Mesendoderm (in vitro differentiated cells): ENCODE results near the gene DSG4. TPM values are rescaled to one million over a fixed set of nuclear protein-coding genes. Genes with fewer than 3 reads are reported as not detected.
"Not testable (repeated sequence)": the region's sequence is repeated elsewhere in the genome, so short reads cannot be mapped to it uniquely, and the experiment has no call there.

Experiments used
- DNase-seq: peaks from one replicate; pipeline ENCODE4 v3.0.0; 2013
- H2AK5ac ChIP-seq: 2 replicates; pipeline ENCODE4 v1.6.1; 2013; ENCODE audit warnings: low read length, inconsistent platforms
- H2BK120ac ChIP-seq: 2 replicates; pipeline ENCODE4 v1.6.1; 2013; ENCODE audit warnings: low read depth, mild to moderate bottlenecking, low read length, moderate library complexity, mixed read lengths
- H2BK15ac ChIP-seq: replicated peaks from 2 replicates; pipeline ENCODE4 v1.6.1; 2013; ENCODE audit warnings: low read depth, mild to moderate bottlenecking, moderate library complexity
- H2BK5ac ChIP-seq: 2 replicates; pipeline ENCODE4 v1.6.1; 2013; ENCODE audit warnings: low read length, inconsistent platforms
- H3K18ac ChIP-seq: 2 replicates; pipeline ENCODE4 v1.6.1; 2013; ENCODE audit warnings: mild to moderate bottlenecking, low read length, mixed read lengths
- H3K23ac ChIP-seq: one replicate; pipeline ENCODE4 v1.6.1; 2013; ENCODE audit warnings: low read length
- H3K27ac ChIP-seq: 2 replicates; pipeline ENCODE4 v1.5.1; 2013; ENCODE audit warnings: low read depth, mild to moderate bottlenecking, inconsistent platforms, low read length, moderate library complexity
- H3K27me3 ChIP-seq: 2 replicates; pipeline ENCODE4 v1.6.1; 2013; ENCODE audit warnings: low read length, control low read depth, mild to moderate bottlenecking, inconsistent platforms; ENCODE audit not compliant: insufficient read depth, poor library complexity
- H3K36me3 ChIP-seq: 2 replicates; pipeline ENCODE4 v1.6.1; 2013; ENCODE audit warnings: low read length, inconsistent platforms; ENCODE audit not compliant: control insufficient read depth, insufficient read depth
- H3K4ac ChIP-seq: one replicate; pipeline ENCODE4 v1.6.1; 2013; ENCODE audit warnings: low read depth, mild to moderate bottlenecking, low read length, moderate library complexity
- H3K4me1 ChIP-seq: 2 replicates; pipeline ENCODE4 v1.6.1; 2013; ENCODE audit warnings: low read depth, low read length, inconsistent platforms; ENCODE audit not compliant: control insufficient read depth
- H3K4me2 ChIP-seq: 2 replicates; pipeline ENCODE4 v1.6.1; 2013; ENCODE audit warnings: low read length
- H3K4me3 ChIP-seq: 2 replicates; pipeline ENCODE4 v1.5.1; 2013; ENCODE audit warnings: mild to moderate bottlenecking, low read length
- H3K56ac ChIP-seq: one replicate; pipeline ENCODE4 v1.6.1; 2013; ENCODE audit warnings: low read length
- H3K79me1 ChIP-seq: 2 replicates; pipeline ENCODE4 v1.6.1; 2013; ENCODE audit warnings: low read length, inconsistent platforms
- H3K79me2 ChIP-seq: 2 replicates; pipeline ENCODE4 v1.6.1; 2013; ENCODE audit warnings: mild to moderate bottlenecking, low read length; ENCODE audit not compliant: control insufficient read depth, insufficient read depth
- H3K9ac ChIP-seq: 2 replicates; pipeline ENCODE4 v1.6.1; 2013; ENCODE audit warnings: low read length, inconsistent platforms
- H4K5ac ChIP-seq: one replicate; pipeline ENCODE4 v1.6.1; 2013; ENCODE audit warnings: low read length
- H4K8ac ChIP-seq: one replicate; pipeline ENCODE4 v1.6.1; 2013; ENCODE audit warnings: low read depth, mild to moderate bottlenecking, control low read depth, low read length, moderate library complexity
- WGBS: extraction: QIAGEN DNeasy Blood & Tissue Kit; methylation state at CpG from one replicate; pipeline ENCODE4 v1.1.7; 2013; ENCODE audit warnings: low lambda C conversion rate, missing lambda C conversion rate; ENCODE audit not compliant: insufficient coverage; ENCODE audit errors: extremely low coverage; 5-methylcytosine and 5-hydroxymethylcytosine counted together
- polyA plus RNA-seq, 2 experiments: library from polyadenylated mRNA; stranded (reverse); fragments of 200-250 nt; gene quantifications; one replicate each; pipeline ENCODE4 v1.2.3, GENCODE V29; 2013

The DSG4 gene, protein sequence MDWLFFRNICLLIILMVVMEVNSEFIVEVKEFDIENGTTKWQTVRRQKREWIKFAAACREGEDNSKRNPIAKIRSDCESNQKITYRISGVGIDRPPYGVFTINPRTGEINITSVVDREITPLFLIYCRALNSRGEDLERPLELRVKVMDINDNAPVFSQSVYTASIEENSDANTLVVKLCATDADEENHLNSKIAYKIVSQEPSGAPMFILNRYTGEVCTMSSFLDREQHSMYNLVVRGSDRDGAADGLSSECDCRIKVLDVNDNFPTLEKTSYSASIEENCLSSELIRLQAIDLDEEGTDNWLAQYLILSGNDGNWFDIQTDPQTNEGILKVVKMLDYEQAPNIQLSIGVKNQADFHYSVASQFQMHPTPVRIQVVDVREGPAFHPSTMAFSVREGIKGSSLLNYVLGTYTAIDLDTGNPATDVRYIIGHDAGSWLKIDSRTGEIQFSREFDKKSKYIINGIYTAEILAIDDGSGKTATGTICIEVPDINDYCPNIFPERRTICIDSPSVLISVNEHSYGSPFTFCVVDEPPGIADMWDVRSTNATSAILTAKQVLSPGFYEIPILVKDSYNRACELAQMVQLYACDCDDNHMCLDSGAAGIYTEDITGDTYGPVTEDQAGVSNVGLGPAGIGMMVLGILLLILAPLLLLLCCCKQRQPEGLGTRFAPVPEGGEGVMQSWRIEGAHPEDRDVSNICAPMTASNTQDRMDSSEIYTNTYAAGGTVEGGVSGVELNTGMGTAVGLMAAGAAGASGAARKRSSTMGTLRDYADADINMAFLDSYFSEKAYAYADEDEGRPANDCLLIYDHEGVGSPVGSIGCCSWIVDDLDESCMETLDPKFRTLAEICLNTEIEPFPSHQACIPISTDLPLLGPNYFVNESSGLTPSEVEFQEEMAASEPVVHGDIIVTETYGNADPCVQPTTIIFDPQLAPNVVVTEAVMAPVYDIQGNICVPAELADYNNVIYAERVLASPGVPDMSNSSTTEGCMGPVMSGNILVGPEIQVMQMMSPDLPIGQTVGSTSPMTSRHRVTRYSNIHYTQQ
- polyA plus RNA-seq (2013, experiment 1 of 2), result not detected
- not detected for polyA plus RNA-seq (2013, experiment 2 of 2)

DNA sequence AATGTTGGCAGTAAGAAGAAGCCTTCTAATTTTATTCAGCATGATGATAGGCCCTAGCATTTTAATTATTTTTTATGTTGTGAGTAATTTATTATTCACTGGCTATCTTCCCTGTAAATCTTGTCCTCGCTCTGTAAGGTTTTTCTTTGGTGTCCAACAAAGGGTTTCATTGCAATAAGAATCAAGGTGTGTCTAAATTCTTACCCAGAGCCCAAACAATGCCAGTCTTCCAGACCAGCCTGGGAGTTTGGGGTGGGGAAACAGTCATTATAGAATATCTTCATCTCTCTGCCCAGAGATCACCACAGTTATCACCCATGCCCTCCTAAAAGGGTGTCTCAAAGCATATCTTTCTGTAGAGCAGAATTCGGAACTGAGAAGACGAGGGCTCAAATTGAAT, at the start of gene DSG4:
DSG4 (plus strand) TSS at position 301 of the 400 bp plus-strand sequence. CDS start 135 bp downstream, outside the sequence.
- Histone ChIP-seq H3K56ac (no peak within 1 kb of the TSS), H4K5ac (no peak within 1 kb of the TSS)

DNA sequence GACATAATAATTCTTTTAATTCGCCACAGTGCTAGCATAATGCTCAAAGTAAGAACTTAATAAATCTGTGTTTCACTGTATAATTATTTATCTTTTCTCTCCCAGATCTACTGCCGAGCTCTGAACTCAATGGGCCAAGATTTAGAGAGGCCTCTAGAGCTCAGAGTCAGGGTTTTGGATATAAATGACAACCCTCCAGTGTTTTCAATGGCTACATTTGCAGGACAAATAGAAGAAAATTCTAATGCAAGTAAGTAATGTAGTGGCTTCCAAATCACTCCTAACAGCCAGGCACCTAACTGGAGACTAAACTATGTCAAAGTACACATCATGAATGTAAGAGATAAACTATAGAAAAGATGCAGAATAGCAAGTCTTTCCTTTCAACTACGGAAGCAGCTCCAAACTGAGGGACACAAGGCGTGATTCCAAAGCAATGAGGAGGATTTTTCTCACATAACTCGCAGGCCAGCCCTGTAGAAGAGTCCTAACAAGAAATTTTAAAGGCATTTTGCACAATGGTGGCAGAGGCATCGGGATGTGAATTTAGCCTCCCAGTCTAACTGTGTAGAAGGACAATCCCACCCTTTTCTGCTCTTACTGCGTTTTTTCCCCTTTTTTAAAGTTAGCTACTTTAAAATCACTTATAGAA, 46.7 kb upstream of the DSG4 start:
- H4K8ac ChIP-seq, result no peak overlapping the region
- no peaks in the 10 kb centered on the region for H3K36me3 ChIP-seq
- H3K9ac ChIP-seq, result no peak overlapping the region
- H3K18ac ChIP-seq, result no peak overlapping the region
- H2BK120ac ChIP-seq, result no peak overlapping the region
- no peak overlapping the region for H3K4ac ChIP-seq
- no peaks in the 10 kb centered on the region for H3K79me2 ChIP-seq
- no peak overlapping the region for H3K23ac ChIP-seq
- DNase-seq, result peak; percentile 14
- H3K4me1 ChIP-seq, result no peaks in the 10 kb centered on the region
- no peaks in the 10 kb centered on the region for H3K27me3 ChIP-seq
- H3K4me3 ChIP-seq, result no peak overlapping the region
- H3K27ac ChIP-seq, result no peak overlapping the region
- H2BK15ac ChIP-seq, result no peak overlapping the region
- peak overlapping the region; percentile 8 for H3K56ac ChIP-seq
- no peaks in the 10 kb centered on the region for H3K79me1 ChIP-seq
- no peak overlapping the region for H4K5ac ChIP-seq
- H2AK5ac ChIP-seq, result no peak overlapping the region
- H2BK5ac ChIP-seq, result no peak overlapping the region
- no peak overlapping the region for H3K4me2 ChIP-seq
- no CpG with 5 or more reads among the region's 7 CpGs for WGBS

More for the DNA sequence above, at the start of gene DSG4:
- H3K4me1 ChIP-seq, result no peaks in the 10 kb centered on the region
- no peaks in the 10 kb centered on the region for H3K79me2 ChIP-seq
- WGBS, result no CpG with 5 or more reads among the region's 3 CpGs
- H3K27me3 ChIP-seq, result no peaks in the 10 kb centered on the region
- no peak within 1 kb of the TSS for H3K9ac ChIP-seq
- H2AK5ac ChIP-seq, result no peak within 1 kb of the TSS
- H4K8ac ChIP-seq, result no peak within 1 kb of the TSS
- no peak within 1 kb of the TSS for H2BK15ac ChIP-seq
- no peak within 1 kb of the TSS for H3K4ac ChIP-seq
- H3K79me1 ChIP-seq, result no peaks in the 10 kb centered on the region
- H3K23ac ChIP-seq, result no peak within 1 kb of the TSS
- H3K36me3 ChIP-seq, result no peaks in the 10 kb centered on the region
- H3K27ac ChIP-seq, result no peak within 1 kb of the TSS
- H2BK120ac ChIP-seq, result no peak within 1 kb of the TSS
- no peak within 1 kb of the TSS for H2BK5ac ChIP-seq
- no peak within 1 kb of the TSS for H3K4me3 ChIP-seq
- no peak for DNase-seq
- no peak within 1 kb of the TSS for H3K18ac ChIP-seq
- no peak within 1 kb of the TSS for H3K4me2 ChIP-seq

DNA sequence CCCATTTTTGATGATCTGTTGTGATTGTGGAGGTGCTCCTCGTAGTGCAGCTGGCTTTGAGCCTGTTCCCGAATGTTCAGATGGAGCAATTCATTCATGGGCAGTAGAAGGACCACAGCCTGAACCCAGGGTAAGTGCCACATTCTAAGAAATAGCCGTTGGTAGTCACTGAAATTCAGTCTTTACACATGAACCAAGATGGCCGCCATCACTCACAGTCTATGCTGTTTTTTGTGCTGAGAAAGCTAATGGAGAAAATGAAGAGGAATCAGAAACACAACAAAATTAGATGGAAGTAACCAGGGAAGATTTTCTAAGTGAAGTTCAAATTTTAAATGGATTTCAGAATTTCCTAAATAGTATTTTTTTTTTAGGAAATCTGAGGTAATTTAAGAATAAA, 33.1 kb upstream of the DSG4 start:
- DNase-seq, result no peak
- no peak overlapping the region for H2BK5ac ChIP-seq
- H3K36me3 ChIP-seq, result no peaks in the 10 kb centered on the region

DNA sequence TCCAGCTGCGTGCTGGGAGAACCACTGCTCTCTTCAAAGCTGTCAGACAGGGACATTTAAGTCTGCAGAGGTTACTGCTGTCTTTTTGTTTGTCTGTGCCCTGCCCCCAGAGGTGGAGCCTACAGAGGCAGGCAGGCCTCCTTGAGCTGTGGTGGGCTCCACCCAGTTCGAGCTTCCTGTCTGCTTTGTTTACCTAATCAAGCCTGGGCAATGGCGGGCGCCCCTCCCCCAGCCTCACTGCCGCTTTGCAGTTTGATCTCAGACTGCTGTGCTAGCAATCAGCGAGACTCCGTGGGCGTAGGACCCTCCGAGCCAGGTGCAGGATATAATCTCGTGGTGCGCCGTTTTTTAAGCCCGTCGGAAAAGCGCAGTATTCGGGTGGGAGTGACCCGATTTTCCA, 23.2 kb upstream of the DSG4 start:
- H2AK5ac ChIP-seq, H3K36me3 ChIP-seq, H3K23ac ChIP-seq, H2BK15ac ChIP-seq, H3K4me3 ChIP-seq, H3K4me2 ChIP-seq, H3K18ac ChIP-seq, H2BK120ac ChIP-seq, H3K4ac ChIP-seq, H3K9ac ChIP-seq, H3K4me1 ChIP-seq, H3K27ac ChIP-seq, H2BK5ac ChIP-seq, H3K79me1 ChIP-seq, H3K56ac ChIP-seq, H3K79me2 ChIP-seq, H4K5ac ChIP-seq, H3K27me3 ChIP-seq, DNase-seq, H4K8ac ChIP-seq: not testable (repeated sequence)
- no CpG with 5 or more reads among the region's 17 CpGs for WGBS

More for the DNA sequence above, 33.1 kb upstream of the DSG4 start:
- Histone ChIP-seq H4K8ac (no peak overlapping the region), H3K23ac (no peak overlapping the region), H2AK5ac (no peak overlapping the region), H3K4me1 (no peaks in the 10 kb centered on the region), H4K5ac (no peak overlapping the region), H3K27ac (no peak overlapping the region), H2BK15ac (no peak overlapping the region), H3K9ac (no peak overlapping the region), H3K18ac (no peak overlapping the region), H3K27me3 (no peaks in the 10 kb centered on the region), H2BK120ac (no peak overlapping the region), H3K79me1 (no peaks in the 10 kb centered on the region), H3K4me3 (no peak overlapping the region), H3K56ac (no peak overlapping the region), H3K4ac (no peak overlapping the region), H3K4me2 (no peak overlapping the region), H3K79me2 (no peaks in the 10 kb centered on the region)
- WGBS, result no CpG with 5 or more reads among the region's 4 CpGs

DNA sequence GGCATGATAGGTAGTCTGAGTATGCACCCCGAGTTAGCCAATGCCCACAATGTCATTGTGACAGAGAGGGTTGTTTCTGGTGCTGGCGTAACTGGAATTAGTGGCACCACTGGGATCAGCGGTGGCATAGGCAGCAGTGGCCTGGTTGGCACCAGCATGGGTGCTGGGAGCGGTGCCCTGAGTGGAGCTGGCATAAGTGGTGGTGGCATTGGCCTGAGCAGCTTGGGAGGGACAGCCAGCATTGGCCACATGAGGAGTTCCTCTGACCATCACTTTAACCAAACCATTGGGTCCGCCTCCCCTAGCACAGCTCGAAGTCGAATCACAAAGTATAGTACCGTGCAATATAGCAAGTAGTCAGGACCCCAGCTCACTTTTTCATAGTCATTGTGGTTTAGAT, 21.6 kb upstream of the DSG4 start:
- Histone ChIP-seq H3K56ac (no peak overlapping the region), H3K4me3 (no peak overlapping the region), H3K23ac (no peak overlapping the region), H4K8ac (no peak overlapping the region), H3K27me3 (no peaks in the 10 kb centered on the region), H3K36me3 (no peaks in the 10 kb centered on the region), H2BK15ac (no peak overlapping the region), H3K4me1 (no peaks in the 10 kb centered on the region), H2AK5ac (no peak overlapping the region), H2BK5ac (no peak overlapping the region), H3K4me2 (no peak overlapping the region), H2BK120ac (no peak overlapping the region), H3K4ac (no peak overlapping the region), H3K9ac (no peak overlapping the region), H3K79me2 (no peaks in the 10 kb centered on the region), H3K79me1 (no peaks in the 10 kb centered on the region), H4K5ac (no peak overlapping the region), H3K27ac (no peak overlapping the region), H3K18ac (no peak overlapping the region)
- WGBS, result no CpG with 5 or more reads among the region's 8 CpGs
- DNase-seq, result no peak
